Osteoblast (primary cell): ENCODE measurements around the gene MRPL50. TPM values are rescaled to one million over a fixed set of nuclear protein-coding genes. Genes with fewer than 3 reads are reported as not detected.

ENCODE experiments used
- DNase-seq: peaks from one replicate; pipeline ENCODE4 v3.0.0; 2011; ENCODE audit warnings: low spot score, mixed read lengths; ENCODE audit not compliant: insufficient read length; ENCODE audit errors: missing footprints
- H2AFZ ChIP-seq: 2 replicates; pipeline ENCODE4 v1.6.0; 2011; ENCODE audit warnings: mild to moderate bottlenecking, low read length
- H3K27ac ChIP-seq: 2 replicates; pipeline ENCODE4 v1.5.1; 2011; ENCODE audit warnings: mild to moderate bottlenecking, low read depth, low read length, moderate library complexity
- H3K27me3 ChIP-seq: 2 replicates; pipeline ENCODE4 v1.6.0; 2012; ENCODE audit warnings: mild to moderate bottlenecking, control low read depth, inconsistent platforms, low read length, moderate library complexity; ENCODE audit not compliant: insufficient read depth
- H3K36me3 ChIP-seq: 2 replicates; pipeline ENCODE4 v1.5.1; 2011; ENCODE audit warnings: mild to moderate bottlenecking, low read length, control low read depth, moderate library complexity; ENCODE audit not compliant: insufficient read depth
- H3K4me1 ChIP-seq: 2 replicates; pipeline ENCODE4 v1.5.1; 2011; ENCODE audit warnings: mild to moderate bottlenecking, low read length, control low read depth, moderate library complexity; ENCODE audit not compliant: insufficient read depth
- H3K4me2 ChIP-seq: 2 replicates; pipeline ENCODE4 v1.6.0; 2011; ENCODE audit warnings: mild to moderate bottlenecking, low read length; ENCODE audit not compliant: insufficient read depth
- H3K4me3 ChIP-seq: fragments of 200-600 bp; sonication (generic); 3 replicates; pipeline ENCODE4 v1.5.1; 2012; ENCODE audit warnings: mild to moderate bottlenecking, low read length, inconsistent platforms; ENCODE audit not compliant: insufficient read depth
- H3K79me2 ChIP-seq: 2 replicates; pipeline ENCODE4 v1.6.0; 2012; ENCODE audit warnings: mild to moderate bottlenecking, low read length, control low read depth, inconsistent platforms; ENCODE audit not compliant: insufficient read depth
- H3K9me3 ChIP-seq: 2 replicates; pipeline ENCODE4 v1.5.1; 2011; ENCODE audit warnings: low read depth, low read length, control low read depth
- H4K20me1 ChIP-seq: 2 replicates; pipeline ENCODE4 v1.6.0; 2012; ENCODE audit warnings: mild to moderate bottlenecking, low read length, control low read depth; ENCODE audit not compliant: insufficient read depth
- CTCF ChIP-seq: IDR thresholded peaks from 2 replicates; pipeline ENCODE4 v1.5.1; 2011; ENCODE audit warnings: mild to moderate bottlenecking, low read depth, low read length, moderate library complexity; ENCODE audit errors: extremely low read depth
- total RNA-seq: library from RNA; depleted of rRNA; stranded (reverse); fragments of >200 nt; gene quantifications from 2 replicates; pipeline ENCODE4 v1.2.3, GENCODE V29; 2012

Gene MRPL50
- total RNA-seq, 1 donor, result 12.3 TPM

GRCh38 chr9:101342595-101342994 lies 55.8 kb downstream of the MRPL50 start:
- no peaks in the 10 kb centered on the region for H3K4me1 ChIP-seq
- no peak for TF ChIP-seq CTCF
- H3K4me2 ChIP-seq, result no peak overlapping the region
- H3K4me3 ChIP-seq, result no peak overlapping the region
- DNase-seq, result peak; percentile 23
- no peak overlapping the region for H3K27ac ChIP-seq
- H3K36me3 ChIP-seq, result no peaks in the 10 kb centered on the region
- no peaks in the 10 kb centered on the region for H3K79me2 ChIP-seq
- no peaks in the 10 kb centered on the region for H3K27me3 ChIP-seq
- no peak overlapping the region for H2AFZ ChIP-seq
- H3K9me3 ChIP-seq, result no peaks in the 10 kb centered on the region
- no peaks in the 10 kb centered on the region for H4K20me1 ChIP-seq

- Histone ChIP-seq H3K27ac (no peak overlapping the region), H3K4me3 (no peak overlapping the region), H4K20me1 (no peaks in the 10 kb centered on the region), H3K4me2 (no peak overlapping the region), H3K79me2 (no peaks in the 10 kb centered on the region), H3K36me3 (no peaks in the 10 kb centered on the region), H3K27me3 (no peaks in the 10 kb centered on the region), H2AFZ (no peak overlapping the region), H3K4me1 (no peaks in the 10 kb centered on the region), H3K9me3 (no peaks in the 10 kb centered on the region)
- no peak for TF ChIP-seq CTCF
- no peak for DNase-seq
These were observed 56.5 kb downstream of the MRPL50 start for GRCh38 chr9:101341958-101342357.

Other genes with a start within 250 kb of the MRPL50 start
- under 0.01 TPM in 1 of 2 replicates, not detected in the other for gene BAAT, start 13.6 kb downstream of the MRPL50 start, total RNA-seq
- 17.7 and 19.2 TPM in 2 replicates for gene ZNF189, start 233 bp upstream of the MRPL50 start, total RNA-seq
- gene ALDOB, start 37.2 kb upstream of the MRPL50 start, total RNA-seq, result not detected in 2 replicates
- 26.2 and 29.0 TPM in 2 replicates for gene RNF20, start 135.2 kb upstream of the MRPL50 start, total RNA-seq
- not detected in 2 replicates for gene PPP3R2, start 196.4 kb upstream of the MRPL50 start, total RNA-seq